Esophagus muscularis mucosa (tissue), 4 donors: Measurements from ENCODE around the gene PIP5K1B.

Source experiments
- EP300 ChIP-seq: sonication (generic); formaldehyde crosslinking; IDR thresholded peaks from one replicate; pipeline ENCODE4 v1.6.1; 2017; ENCODE audit warnings: antibody characterized with exemption
- POLR2AphosphoS5 ChIP-seq, 2 donors: sonication (generic); formaldehyde crosslinking; IDR thresholded peaks; one replicate each; pipeline ENCODE4 v1.6.1; 2017; ENCODE audit warnings: antibody characterized with exemption in 2 of 2
- TF ChIP-seq, protein P1 (sequence below), 3 experiments: fragments of 200-600 bp in 2 of 3; fragments of 450-650 bp in 1 of 3; sonication (generic) in 2 of 3; IDR thresholded peaks; one replicate each; pipeline ENCODE4 v1.5.1; 2017 to 2019; ENCODE audit warnings: antibody characterized with exemption in 3 of 3, mild to moderate bottlenecking in 2 of 3, moderate library complexity in 1 of 3

DNA sequence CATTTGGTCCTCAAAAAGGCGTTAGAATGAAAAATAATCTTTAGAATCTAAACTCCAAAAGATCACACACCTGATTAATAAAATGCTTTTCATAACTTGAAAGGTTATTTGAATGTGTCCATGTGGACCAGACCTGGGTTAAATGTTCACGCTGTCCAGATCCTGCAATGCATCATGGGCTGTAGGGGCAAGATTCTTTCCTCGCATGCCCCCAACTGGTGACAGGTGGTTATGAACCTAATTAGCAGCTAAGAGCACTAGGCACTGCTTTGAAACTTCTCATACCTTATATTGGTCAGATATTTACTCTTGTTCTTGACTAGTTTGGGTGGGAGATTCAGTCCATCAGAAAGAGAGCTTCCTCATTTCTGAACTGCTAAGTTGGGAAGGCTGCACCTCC lies 19.3 kb upstream of the PIP5K1B start:
- no peak for TF ChIP-seq EP300
- TF ChIP-seq, protein P1, sequence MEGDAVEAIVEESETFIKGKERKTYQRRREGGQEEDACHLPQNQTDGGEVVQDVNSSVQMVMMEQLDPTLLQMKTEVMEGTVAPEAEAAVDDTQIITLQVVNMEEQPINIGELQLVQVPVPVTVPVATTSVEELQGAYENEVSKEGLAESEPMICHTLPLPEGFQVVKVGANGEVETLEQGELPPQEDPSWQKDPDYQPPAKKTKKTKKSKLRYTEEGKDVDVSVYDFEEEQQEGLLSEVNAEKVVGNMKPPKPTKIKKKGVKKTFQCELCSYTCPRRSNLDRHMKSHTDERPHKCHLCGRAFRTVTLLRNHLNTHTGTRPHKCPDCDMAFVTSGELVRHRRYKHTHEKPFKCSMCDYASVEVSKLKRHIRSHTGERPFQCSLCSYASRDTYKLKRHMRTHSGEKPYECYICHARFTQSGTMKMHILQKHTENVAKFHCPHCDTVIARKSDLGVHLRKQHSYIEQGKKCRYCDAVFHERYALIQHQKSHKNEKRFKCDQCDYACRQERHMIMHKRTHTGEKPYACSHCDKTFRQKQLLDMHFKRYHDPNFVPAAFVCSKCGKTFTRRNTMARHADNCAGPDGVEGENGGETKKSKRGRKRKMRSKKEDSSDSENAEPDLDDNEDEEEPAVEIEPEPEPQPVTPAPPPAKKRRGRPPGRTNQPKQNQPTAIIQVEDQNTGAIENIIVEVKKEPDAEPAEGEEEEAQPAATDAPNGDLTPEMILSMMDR (IDR thresholded peaks at IDR 0.05): peak in 1 of 3 experiments; percentile 15
- no peak for TF ChIP-seq POLR2AphosphoS5 (IDR thresholded peaks at IDR 0.05)
